Heart left ventricle (tissue), 16 donors: ENCODE results near the gene LMF1. TPM values are rescaled to one million over a fixed set of nuclear protein-coding genes. Genes with fewer than 3 reads are reported as not detected.

Experiments
- ATAC-seq, 4 donors: fragments of 200-7000 bp; cut with Tn5 transposase; one replicate each; pipeline ENCODE4 v1.9.1; 2020 to 2022; ENCODE audit warnings: moderate library complexity in 4 of 4, mild to moderate bottlenecking in 3 of 4, moderate number of reproducible peaks in 1 of 4
- DNase-seq, 5 donors: peaks; one replicate each; pipeline ENCODE4 v3.0.0-alpha.2; 2020
- H3K27ac ChIP-seq, 12 donors: fragments of 200-600 bp; sonication (generic) in 4 of 12; one replicate each; pipeline versions ENCODE4 v1.5.0 to v1.8.0; 2016 to 2022; ENCODE audit warnings: mild to moderate bottlenecking in 2 of 12
- H3K27me3 ChIP-seq, 9 donors: fragments of 200-600 bp; sonication (generic) in 2 of 9; one replicate each; pipeline versions ENCODE4 v1.5.1 to v1.8.0; 2016 to 2022; ENCODE audit warnings: mild to moderate bottlenecking in 3 of 9
- H3K36me3 ChIP-seq, 9 donors: fragments of 200-600 bp; sonication (generic) in 2 of 9; one replicate each; pipeline versions ENCODE4 v1.5.0 to v1.8.0; 2018 to 2022; ENCODE audit warnings: mild to moderate bottlenecking in 2 of 9
- H3K4me1 ChIP-seq, 12 donors: fragments of 200-600 bp; sonication (generic) in 4 of 12; one replicate each; pipeline versions ENCODE4 v1.5.0 to v1.8.0; 2016 to 2022; ENCODE audit warnings: mild to moderate bottlenecking in 3 of 12
- H3K4me3 ChIP-seq, 12 donors: fragments of 200-600 bp; sonication (generic) in 4 of 12; one replicate each; pipeline versions ENCODE4 v1.5.0 to v1.8.0; 2017 to 2022; ENCODE audit warnings: mild to moderate bottlenecking in 9 of 12, moderate library complexity in 4 of 12
- H3K9me3 ChIP-seq, 12 donors: fragments of 200-600 bp; sonication (generic) in 4 of 12; one replicate each; pipeline versions ENCODE4 v1.5.0 to v1.8.0; 2016 to 2022; ENCODE audit warnings: mild to moderate bottlenecking in 1 of 12
- CTCF ChIP-seq, 12 donors: fragments of 200-600 bp; sonication (generic) in 4 of 12; IDR thresholded peaks; one replicate each; pipeline versions ENCODE4 v1.5.0 to v1.8.0; 2018 to 2022; ENCODE audit warnings: antibody characterized with exemption in 12 of 12, mild to moderate bottlenecking in 5 of 12
- POLR2A ChIP-seq, 2 donors: fragments of 450-650 bp; IDR thresholded peaks; one replicate each; pipeline ENCODE4 v1.6.1; 2017; ENCODE audit warnings: antibody characterized with exemption in 2 of 2, mild to moderate bottlenecking in 2 of 2, moderate library complexity in 2 of 2
- WGBS, 4 donors: extraction: QIAGEN DNeasy Blood & Tissue Kit in 2 of 4; methylation state at CpG; one replicate each; pipeline versions ENCODE4 v1.1.5 to v1.1.7; 2013 to 2018; 5-methylcytosine and 5-hydroxymethylcytosine counted together
- intact Hi-C, 10 donors: fragments of 100-400 bp; cut with DNase I; formaldehyde crosslinking; loops; one replicate each; pipeline versions ENCODE4 v1.11.1 to v1.14.2; 2022
- polyA plus RNA-seq, 2 donors: library from polyadenylated mRNA; stranded (reverse); fragments of 200-250 nt; gene quantifications; one replicate each; pipeline ENCODE4 v1.2.3, GENCODE V29; 2013
- total RNA-seq, 9 donors: library from RNA; depleted of rRNA in 2 of 9; stranded (reverse); fragments of >200 nt in 2 of 9; fragmentation: NEBNext Ultra II Directional in 3 of 9; extraction: Animal tissue kit (Norgen Biotek cat#: 25700) in 3 of 9; gene quantifications; one replicate each; pipeline versions ENCODE4 v1.1.0 to v1.2.4, GENCODE V29; 2016 to 2023
- donor health status: ischemic (EF 13 %, LVEDD 7.1; RV severe dilation, severe dysfunction).
- donor health status: healthy with polysubstance abuse.
- donor health status: DM: no; HTN: yes; CAD: no.
- donor health status: DM: no; HTN: no; CAD: no.
- donor health status: ischemic (EF 25% LVEDD 6.9; RV normal size, moderate dysfunction).
- donor health status: ischemic (EF 25% LVEDD 5.7; RV mildly dilated, moderate dysfunction).
- donor health status: healthy.
- donor health status: DM: yes; HTN: yes; CAD: no.
- donor health status: ischemic (EF 35%, LVEDD 5.7; RV mildly dilated, moderate dysfunction).
- donor health status: nonischemic (EF 11% LVEDD 7.7; RV severe dilation, severe dysfunction).
- donor health status: DM: yes; HTN: yes; CAD: no.
- donor health status: PGD.
- donor health status: ischemic (EF 29% LVEDD 5.4; RV normal size, mild dysfunction).
- donor health status: nonischemic (EF 23%, LVEDD 6.1; RV moderate dilation, normal function).

Gene LMF1
- total and polyA plus RNA-seq, 11 donors, result 4.3 to 19.2 (median 7.1) TPM

GRCh38 chr16:824601-825000 lies 146.2 kb downstream of the LMF1 start:
- Histone ChIP-seq H3K27me3 (peaks cover 5 to 51% (median 12%) of the 10 kb centered on the region in 9 donors), H3K27ac (no peak overlapping the region), H3K9me3 (no peaks in the 10 kb centered on the region), H3K36me3 (no peaks in the 10 kb centered on the region), H3K4me1 (no peaks in the 10 kb centered on the region), H3K4me3 (no peak overlapping the region)
- no peak for ATAC-seq
- 88 to 93% (median 89%) methylated on average over 25 of the region's 25 CpGs for WGBS, 4 donors
- TF ChIP-seq POLR2A (IDR thresholded peaks at IDR 0.05) (no peak), CTCF (IDR thresholded peaks at IDR 0.05) (no peak)
- intact Hi-C loops, result loop anchor here in 1 of 10 donors (10.0 kb wide), 1 partner anchor 70 kb away; no protein-coding TSS in a partner anchor
- DNase-seq, result no peak

- intact Hi-C loops, result loop anchor here in 1 of 10 donors (10.0 kb wide), 1 partner anchor 71 kb away; no protein-coding TSS in a partner anchor
- Histone ChIP-seq H3K27ac (no peak overlapping the region), H3K27me3 (peaks cover 5 to 55% (median 15%) of the 10 kb centered on the region in 9 donors), H3K9me3 (no peaks in the 10 kb centered on the region), H3K36me3 (no peaks in the 10 kb centered on the region), H3K4me3 (no peak overlapping the region), H3K4me1 (no peaks in the 10 kb centered on the region)
- DNase-seq (no peak), ATAC-seq (no peak)
- no peak for TF ChIP-seq CTCF (IDR thresholded peaks at IDR 0.05)
- no peak for TF ChIP-seq POLR2A (IDR thresholded peaks at IDR 0.05)
- WGBS, 4 donors, result 77 to 81% (median 79%) methylated on average over 8 to 22 of the region's 22 CpGs
These were observed 146.6 kb downstream of the LMF1 start for GRCh38 chr16:824194-824593.

- no peaks in the 10 kb centered on the region for H3K4me1 ChIP-seq
- H3K27ac ChIP-seq, result no peak overlapping the region
- ATAC-seq, result no peak
- no peak for TF ChIP-seq CTCF (IDR thresholded peaks at IDR 0.05)
- no peak for TF ChIP-seq POLR2A (IDR thresholded peaks at IDR 0.05)
- H3K9me3 ChIP-seq, result no peaks in the 10 kb centered on the region
- intact Hi-C loops, result loop anchor here in 1 of 10 donors (10.0 kb wide), 1 partner anchor 72 kb away; no protein-coding TSS in a partner anchor
- H3K36me3 ChIP-seq, result no peaks in the 10 kb centered on the region
- H3K27me3 ChIP-seq, result peaks cover 10 to 54% (median 18%) of the 10 kb centered on the region in 9 donors
- H3K4me3 ChIP-seq, result no peak overlapping the region
- 84 to 87% (median 86%) methylated on average over 9 of the region's 9 CpGs for WGBS, 4 donors
- DNase-seq, result no peak
These were observed 147.9 kb downstream of the LMF1 start for GRCh38 chr16:822909-823297.

- TF ChIP-seq POLR2A (IDR thresholded peaks at IDR 0.05), result no peak
- TF ChIP-seq CTCF (IDR thresholded peaks at IDR 0.05), result no peak
- Histone ChIP-seq H3K9me3 (no peaks in the 10 kb centered on the region), H3K4me1 (peaks cover 0 to 4% (median 0%) of the 10 kb centered on the region in 12 donors), H3K4me3 (no peak overlapping the region), H3K36me3 (no peaks in the 10 kb centered on the region), H3K27ac (no peak overlapping the region), H3K27me3 (peaks cover 10 to 58% (median 24%) of the 10 kb centered on the region in 9 donors)
- ATAC-seq (no peak), DNase-seq (no peak)
- WGBS, 4 donors, result 85 to 88% (median 86%) methylated on average over 18 to 21 of the region's 21 CpGs
- intact Hi-C loops, result loop anchor here in 1 of 10 donors (10.0 kb wide), 1 partner anchor 72 kb away; no protein-coding TSS in a partner anchor
These were observed 148.4 kb downstream of the LMF1 start for GRCh38 chr16:822174-822908.
